Gastroesophageal sphincter (tissue), 3 donors: ENCODE data around the gene DBR1.

ENCODE experiments used
- CTCF ChIP-seq, 4 experiments: fragments of 200-600 bp in 2 of 4; fragments of 450-650 bp in 2 of 4; sonication (generic) in 1 of 4; IDR thresholded peaks; one replicate each; pipeline ENCODE4 v1.5.1; 2017 to 2019; ENCODE audit warnings: antibody characterized with exemption in 4 of 4, mild to moderate bottlenecking in 2 of 4, moderate library complexity in 2 of 4
- POLR2A ChIP-seq, 2 donors: fragments of 450-650 bp; IDR thresholded peaks; one replicate each; pipeline ENCODE4 v1.6.1; 2017; ENCODE audit warnings: antibody characterized with exemption in 2 of 2, mild to moderate bottlenecking in 2 of 2, moderate library complexity in 1 of 2
- POLR2AphosphoS5 ChIP-seq: sonication (generic); formaldehyde crosslinking; IDR thresholded peaks from one replicate; pipeline ENCODE4 v1.6.1; 2017; ENCODE audit warnings: antibody characterized with exemption

- TF ChIP-seq CTCF (IDR thresholded peaks at IDR 0.05) (no peak), POLR2A (IDR thresholded peaks at IDR 0.05) (no peak), POLR2AphosphoS5 (no peak)
These were observed 29.2 kb upstream of the DBR1 start for GRCh38 chr3:138203938-138204337.
